HL-60 (cell line): ENCODE results near the gene SUZ12.
"Not testable (repeated sequence)": the region's sequence is repeated elsewhere in the genome, so short reads cannot be mapped to it uniquely, and the experiment has no call there.

ENCODE experiments used
- CTCF ChIP-seq: IDR thresholded peaks from one replicate; pipeline ENCODE4 v1.5.1; 2011; ENCODE audit warnings: low read length, control low read depth, inconsistent platforms; ENCODE audit not compliant: insufficient read depth
- GABPA ChIP-seq: IDR thresholded peaks from 2 replicates; pipeline ENCODE4 v1.6.1; 2012; ENCODE audit warnings: low read depth
- POLR2AphosphoS5 ChIP-seq: IDR thresholded peaks from 2 replicates; pipeline ENCODE4 v1.6.1; 2012; ENCODE audit warnings: low read depth
- REST ChIP-seq: IDR thresholded peaks from 2 replicates; pipeline ENCODE4 v1.6.1; 2012; ENCODE audit warnings: low read depth; ENCODE audit not compliant: insufficient replicate concordance
- SPI1 ChIP-seq: IDR thresholded peaks from 2 replicates; pipeline ENCODE4 v1.6.1; 2012; ENCODE audit warnings: low read depth, mild to moderate bottlenecking, borderline replicate concordance

GRCh38 chr17:31974269-31975071 lies 37.7 kb downstream of the SUZ12 start:
- not testable (repeated sequence) for TF ChIP-seq CTCF, GABPA, POLR2AphosphoS5, REST, SPI1
